ENCODE results near the gene POT1.

GRCh38 chr7:124940306-124940705 is 10.7 kb upstream of the POT1 start:
- TF ChIP-seq CTCF (optimal IDR thresholded peaks at IDR 0.05 in 1 of 3, IDR thresholded peaks at IDR 0.05 in 1 of 3, conservative IDR thresholded peaks at IDR 0.05 in 1 of 3; ENCODE audit: extremely low read depth in 1 of 3, insufficient read depth in 2 of 3, low read length in 3 of 3) (no peak), EZH2 (IDR thresholded peaks at IDR 0.05; ENCODE audit: low read length) (no peak)

Data from keratinocyte (primary cell).